ENCODE data around the gene ATXN1. TPM values are rescaled to one million over a fixed set of nuclear protein-coding genes. Genes with fewer than 3 reads are reported as not detected.

ATXN1 gene
- total RNA-seq, 1 experiment from 2014 or later = 5.6 TPM

DNA sequence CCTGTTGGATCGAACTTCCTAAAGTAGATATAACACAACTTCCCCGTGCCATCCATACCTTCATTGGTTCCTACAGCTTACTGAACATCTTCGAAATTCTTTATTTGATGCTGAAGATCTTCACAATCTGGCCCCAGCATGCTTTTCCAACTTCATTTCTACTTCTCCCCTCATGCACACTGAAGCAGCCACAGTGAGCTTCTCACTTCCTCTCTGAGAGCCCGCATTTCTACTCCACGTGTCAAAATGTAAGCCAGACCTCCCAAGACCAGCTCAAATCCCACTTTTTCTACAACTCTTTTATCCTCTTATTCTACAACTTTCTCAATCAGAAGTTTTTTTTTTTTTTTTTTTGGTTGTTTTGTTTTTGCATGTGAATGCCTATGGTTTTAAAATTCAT lies 268.1 kb downstream of the ATXN1 start:
- H2AK5ac ChIP-seq (ENCODE audit: insufficient read length, low read length) = no peak overlapping the region
- peaks cover 7% of the 10 kb centered on the region; the same call in 1 of the 2 replicates for H3K4me1 ChIP-seq (ENCODE audit: insufficient read depth, low read length)
- no peaks in the 10 kb centered on the region for H3K79me2 ChIP-seq (ENCODE audit: insufficient read depth, low read length)
- TF ChIP-seq, protein P1, sequence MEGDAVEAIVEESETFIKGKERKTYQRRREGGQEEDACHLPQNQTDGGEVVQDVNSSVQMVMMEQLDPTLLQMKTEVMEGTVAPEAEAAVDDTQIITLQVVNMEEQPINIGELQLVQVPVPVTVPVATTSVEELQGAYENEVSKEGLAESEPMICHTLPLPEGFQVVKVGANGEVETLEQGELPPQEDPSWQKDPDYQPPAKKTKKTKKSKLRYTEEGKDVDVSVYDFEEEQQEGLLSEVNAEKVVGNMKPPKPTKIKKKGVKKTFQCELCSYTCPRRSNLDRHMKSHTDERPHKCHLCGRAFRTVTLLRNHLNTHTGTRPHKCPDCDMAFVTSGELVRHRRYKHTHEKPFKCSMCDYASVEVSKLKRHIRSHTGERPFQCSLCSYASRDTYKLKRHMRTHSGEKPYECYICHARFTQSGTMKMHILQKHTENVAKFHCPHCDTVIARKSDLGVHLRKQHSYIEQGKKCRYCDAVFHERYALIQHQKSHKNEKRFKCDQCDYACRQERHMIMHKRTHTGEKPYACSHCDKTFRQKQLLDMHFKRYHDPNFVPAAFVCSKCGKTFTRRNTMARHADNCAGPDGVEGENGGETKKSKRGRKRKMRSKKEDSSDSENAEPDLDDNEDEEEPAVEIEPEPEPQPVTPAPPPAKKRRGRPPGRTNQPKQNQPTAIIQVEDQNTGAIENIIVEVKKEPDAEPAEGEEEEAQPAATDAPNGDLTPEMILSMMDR (conservative IDR thresholded peaks at IDR 0.05) = no peak
- Mint-ChIP-seq H3K4me1 (peaks cover 36 to 45% of the 10 kb centered on the region in 2 experiments), H3K27ac (no peak overlapping the region), H3K36me3 (ENCODE audit: insufficient read depth in 1 of 3, low read depth in 3 of 3) (no peaks in the 10 kb centered on the region), H3K27me3 (ENCODE audit: low read depth) (no peaks in the 10 kb centered on the region), H3K4me3 (no peak overlapping the region), H3K9me3 (no peaks in the 10 kb centered on the region; a peak in 1 of 5 replicates)
- no peaks in the 10 kb centered on the region for H3K27me3 ChIP-seq (ENCODE audit: insufficient read depth, low read length)
- no peak overlapping the region for H2BK12ac ChIP-seq (ENCODE audit: insufficient read length, low read depth, low read length)
- no peak overlapping the region for H3K4ac ChIP-seq (ENCODE audit: low read depth, low read length)
- H3K56ac ChIP-seq (ENCODE audit: insufficient read length, low read depth, low read length) = no peak overlapping the region
- no peaks in the 10 kb centered on the region for H3K79me1 ChIP-seq (ENCODE audit: insufficient read depth, low read depth, low read length, poor library complexity, severe bottlenecking)
- DNase-seq = no peak
- H3K23me2 ChIP-seq (ENCODE audit: insufficient read length, low read depth, low read length, poor library complexity, severe bottlenecking) = no peaks in the 10 kb centered on the region
- no peak overlapping the region for H2BK20ac ChIP-seq (ENCODE audit: low read depth, low read length, poor library complexity, severe bottlenecking)
- 100% methylated on average over 1 of the region's 5 CpGs for WGBS (ENCODE audit: extremely low coverage, insufficient read length, low lambda C conversion rate)
- H3K23ac ChIP-seq (ENCODE audit: insufficient read length, low read depth, low read length) = no peak overlapping the region
- no peak overlapping the region for H3K27ac ChIP-seq (ENCODE audit: insufficient read length, low read depth, low read length)
- H2BK15ac ChIP-seq (ENCODE audit: low read depth, low read length) = no peak overlapping the region
- H2BK120ac ChIP-seq (ENCODE audit: low read depth, low read length, poor library complexity, severe bottlenecking) = no peak overlapping the region
- H4K8ac ChIP-seq (replicated peaks; ENCODE audit: insufficient read length, low read depth, low read length) = no peak overlapping the region
- H4K5ac ChIP-seq (ENCODE audit: insufficient read length, low read depth, low read length) = no peak overlapping the region
- H2BK5ac ChIP-seq (ENCODE audit: insufficient read length, low read length) = no peak overlapping the region
- H3K9me3 ChIP-seq (ENCODE audit: control insufficient read depth, low read depth, low read length) = no peaks in the 10 kb centered on the region
- no peak overlapping the region for H3K14ac ChIP-seq (ENCODE audit: insufficient read depth, low read length)
- H4K91ac ChIP-seq (ENCODE audit: insufficient read length, low read depth, low read length) = no peak overlapping the region
- H3K18ac ChIP-seq (ENCODE audit: insufficient read length, low read depth, low read length) = no peak overlapping the region
- no peak overlapping the region for H3K4me2 ChIP-seq (ENCODE audit: insufficient read depth, insufficient read length, low read length)
- H2AFZ ChIP-seq (ENCODE audit: low read length) = no peak overlapping the region
- H3K9ac ChIP-seq (ENCODE audit: extremely low read depth, insufficient read length, low read length) = no peak overlapping the region
- no peaks in the 10 kb centered on the region for H4K20me1 ChIP-seq (ENCODE audit: control insufficient read depth, insufficient read depth, insufficient read length)
- H3T11ph ChIP-seq (ENCODE audit: low read length) = no peak overlapping the region
